A673 (cell line): ENCODE measurements around the gene TAF1. TPM values are rescaled to one million over a fixed set of nuclear protein-coding genes. Genes with fewer than 3 reads are reported as not detected.
"Not testable (repeated sequence)": the region's sequence is repeated elsewhere in the genome, so short reads cannot be mapped to it uniquely, and the experiment has no call there.

ENCODE experiments used
- BruUV-seq: library from RNA; stranded (reverse); fragments of 400-500 nt; replicated peaks from 2 replicates; lab custom pipeline; 2021; lab: Mats Ljungman, UMichigan
- CTCF ChIA-PET: fragments of 300-600 bp; sonication (Branson Sonifier 250); formaldehyde crosslinking; loops from one replicate; lab custom pipeline; 2022; ENCODE audit warnings: antibody characterized with exemption; lab: Charles Lee
- POLR2A ChIA-PET: fragments of 300-600 bp; sonication (Branson Sonifier 250); formaldehyde crosslinking; loops from one replicate; lab custom pipeline; 2022; ENCODE audit warnings: antibody characterized with exemption; ENCODE audit not compliant: low non-redundant PET; lab: Charles Lee
- DNase-seq: peaks from one replicate; pipeline ENCODE4 v3.0.0-alpha.2; 2015; ENCODE audit warnings: low spot score
- H3K27ac ChIP-seq: fragments of 200-600 bp; sonication (generic); 2 replicates; pipeline ENCODE4 v1.5.1; 2016; ENCODE audit warnings: mixed run types, low read depth, mild to moderate bottlenecking, mixed read lengths, antibody characterized with exemption, low read length; ENCODE audit not compliant: poor library complexity, severe bottlenecking
- H3K27me3 ChIP-seq: fragments of 200-600 bp; sonication (generic); replicated peaks from 2 replicates; pipeline ENCODE4 v1.6.1; 2017; ENCODE audit warnings: mixed run types, low read depth, mild to moderate bottlenecking, mixed read lengths, antibody characterized with exemption, low read length; ENCODE audit not compliant: insufficient read depth, poor library complexity
- H3K36me3 ChIP-seq: fragments of 200-600 bp; sonication (generic); 2 replicates; pipeline ENCODE4 v1.6.1; 2016; ENCODE audit warnings: mixed run types, mild to moderate bottlenecking, mixed read lengths, antibody characterized with exemption, low read length; ENCODE audit not compliant: insufficient read depth, poor library complexity, severe bottlenecking
- H3K4me1 ChIP-seq: fragments of 200-600 bp; sonication (generic); 2 replicates; pipeline ENCODE4 v1.6.1; 2017; ENCODE audit warnings: mixed run types, mild to moderate bottlenecking, mixed read lengths, antibody characterized with exemption, low read length; ENCODE audit not compliant: insufficient read depth, poor library complexity, severe bottlenecking
- H3K4me3 ChIP-seq: fragments of 200-600 bp; sonication (generic); 2 replicates; pipeline ENCODE4 v1.5.1; 2016; ENCODE audit warnings: low read depth, mixed run types, mild to moderate bottlenecking, mixed read lengths, low read length; ENCODE audit not compliant: poor library complexity, severe bottlenecking
- H3K9me3 ChIP-seq: fragments of 200-600 bp; sonication (generic); 2 replicates; pipeline ENCODE4 v1.6.1; 2016; ENCODE audit warnings: mixed run types, low read depth, mild to moderate bottlenecking, mixed read lengths, antibody characterized with exemption, low read length; ENCODE audit not compliant: poor library complexity, severe bottlenecking
- EZH2 ChIP-seq: fragments of 200-600 bp; sonication (generic); IDR thresholded peaks from 2 replicates; pipeline ENCODE4 v1.6.1; 2017; ENCODE audit warnings: borderline replicate concordance, low read depth, mild to moderate bottlenecking, mixed read lengths, antibody characterized with exemption, low read length; ENCODE audit not compliant: poor library complexity, severe bottlenecking
- intact Hi-C: fragments of 100-400 bp; cut with micrococcal nuclease; formaldehyde crosslinking; loops from one replicate; pipeline ENCODE4 v1.10.0; 2022; ENCODE audit not compliant: unreplicated experiment
- total RNA-seq: library from RNA; stranded (reverse); gene quantifications from 2 replicates; pipeline ENCODE4 v1.2.3, GENCODE V29; 2021
- TF ChIP-seq, protein P1 (sequence below): fragments of 300-800, 200-600 bp; sonication (generic); conservative IDR thresholded peaks from 2 replicates; pipeline ENCODE4 v1.5.1; 2017; ENCODE audit warnings: low read depth, mild to moderate bottlenecking, antibody characterized with exemption, low read length, moderate library complexity, mixed read lengths

TAF1 gene
- total RNA-seq, 1 experiment from 2014 or later = 30.3 TPM

DNA sequence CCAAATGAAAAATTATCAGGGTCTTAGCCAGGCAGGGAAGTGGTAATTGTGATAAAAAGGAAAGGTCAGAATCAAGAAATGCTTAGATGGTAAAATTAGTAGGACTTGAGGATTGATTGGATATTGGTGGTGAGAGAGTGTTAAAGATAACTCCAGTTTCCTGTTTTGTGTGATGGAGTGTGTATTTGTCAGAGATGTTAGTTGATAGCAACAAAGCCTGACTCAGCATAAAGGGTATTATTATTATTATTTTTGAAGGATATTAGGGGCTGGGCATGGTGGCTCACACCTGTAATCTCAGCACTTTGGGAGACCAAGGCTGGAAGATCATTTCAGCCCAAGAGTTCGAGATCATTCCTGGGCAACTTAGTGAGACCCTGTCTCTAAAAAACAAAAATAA lies 143.1 kb downstream of the TAF1 start:
- intact Hi-C loops = no loop called here
- TF ChIP-seq EZH2 = no peak
- TF ChIP-seq, protein P1, sequence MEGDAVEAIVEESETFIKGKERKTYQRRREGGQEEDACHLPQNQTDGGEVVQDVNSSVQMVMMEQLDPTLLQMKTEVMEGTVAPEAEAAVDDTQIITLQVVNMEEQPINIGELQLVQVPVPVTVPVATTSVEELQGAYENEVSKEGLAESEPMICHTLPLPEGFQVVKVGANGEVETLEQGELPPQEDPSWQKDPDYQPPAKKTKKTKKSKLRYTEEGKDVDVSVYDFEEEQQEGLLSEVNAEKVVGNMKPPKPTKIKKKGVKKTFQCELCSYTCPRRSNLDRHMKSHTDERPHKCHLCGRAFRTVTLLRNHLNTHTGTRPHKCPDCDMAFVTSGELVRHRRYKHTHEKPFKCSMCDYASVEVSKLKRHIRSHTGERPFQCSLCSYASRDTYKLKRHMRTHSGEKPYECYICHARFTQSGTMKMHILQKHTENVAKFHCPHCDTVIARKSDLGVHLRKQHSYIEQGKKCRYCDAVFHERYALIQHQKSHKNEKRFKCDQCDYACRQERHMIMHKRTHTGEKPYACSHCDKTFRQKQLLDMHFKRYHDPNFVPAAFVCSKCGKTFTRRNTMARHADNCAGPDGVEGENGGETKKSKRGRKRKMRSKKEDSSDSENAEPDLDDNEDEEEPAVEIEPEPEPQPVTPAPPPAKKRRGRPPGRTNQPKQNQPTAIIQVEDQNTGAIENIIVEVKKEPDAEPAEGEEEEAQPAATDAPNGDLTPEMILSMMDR = no peak
- H3K4me1 ChIP-seq = no peaks in the 10 kb centered on the region
- no TSS peak for BruUV-seq
- no peak overlapping the region for H3K27ac ChIP-seq
- DNase-seq = no peak
- no peak overlapping the region for H3K4me3 ChIP-seq
- no peaks in the 10 kb centered on the region for H3K9me3 ChIP-seq
- ChIA-PET POLR2A (no interaction called here), CTCF (no interaction called here)
- H3K27me3 ChIP-seq = no peaks in the 10 kb centered on the region
- H3K36me3 ChIP-seq = no peaks in the 10 kb centered on the region

DNA sequence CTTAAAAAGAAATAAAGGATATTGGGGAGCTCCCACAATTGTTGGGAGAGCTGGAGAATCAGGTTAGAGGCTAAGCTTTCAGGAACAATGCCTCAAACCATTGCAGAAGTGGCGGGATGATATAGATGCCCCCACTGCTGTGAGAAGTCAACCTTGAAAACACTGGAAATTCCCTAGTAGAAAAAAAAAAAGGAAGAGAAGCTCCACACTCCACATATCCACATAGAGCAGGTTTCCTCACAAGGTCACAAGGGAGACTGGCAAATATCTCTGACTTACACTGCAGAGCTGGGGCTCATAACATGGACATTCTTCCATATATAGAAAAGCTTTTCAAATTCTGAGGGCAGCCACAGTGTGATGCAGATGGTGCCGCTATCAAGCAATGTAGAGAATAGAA lies 144.0 kb downstream of the TAF1 start:
- ChIA-PET POLR2A (no interaction called here), CTCF (no interaction called here)
- no peaks in the 10 kb centered on the region for H3K4me1 ChIP-seq
- no peaks in the 10 kb centered on the region for H3K27me3 ChIP-seq
- no peaks in the 10 kb centered on the region for H3K9me3 ChIP-seq
- no peak overlapping the region for H3K27ac ChIP-seq
- no TSS peak for BruUV-seq
- no peak for DNase-seq
- H3K36me3 ChIP-seq = no peaks in the 10 kb centered on the region
- intact Hi-C loops = no loop called here
- no peak overlapping the region for H3K4me3 ChIP-seq
- TF ChIP-seq, protein P1 = no peak
- TF ChIP-seq EZH2 = no peak

DNA sequence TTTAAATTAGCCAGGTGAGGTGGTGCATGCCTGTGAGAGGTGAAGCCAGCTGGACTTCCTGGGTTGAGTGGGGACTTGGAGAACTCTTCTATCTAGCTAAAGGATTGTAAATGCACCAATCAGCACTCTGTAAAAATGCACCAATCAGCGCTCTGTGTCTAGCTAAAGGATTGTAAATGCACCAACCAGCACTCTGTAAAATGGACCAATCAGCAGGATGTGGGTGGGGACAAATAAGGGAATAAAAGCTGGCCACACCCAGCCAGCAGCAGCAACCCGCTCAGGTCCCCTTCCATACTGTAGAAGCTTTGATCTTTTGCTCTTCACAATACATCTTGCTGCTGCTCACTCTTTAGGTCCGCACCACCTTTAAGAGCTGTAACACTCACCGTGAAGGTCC lies 147.6 kb downstream of the TAF1 start:
- H3K27me3 ChIP-seq, BruUV-seq, H3K36me3 ChIP-seq, DNase-seq, H3K4me1 ChIP-seq, CTCF ChIA-PET, POLR2A ChIA-PET, intact Hi-C loops, H3K27ac ChIP-seq, H3K4me3 ChIP-seq, H3K9me3 ChIP-seq: not testable (repeated sequence)

DNA sequence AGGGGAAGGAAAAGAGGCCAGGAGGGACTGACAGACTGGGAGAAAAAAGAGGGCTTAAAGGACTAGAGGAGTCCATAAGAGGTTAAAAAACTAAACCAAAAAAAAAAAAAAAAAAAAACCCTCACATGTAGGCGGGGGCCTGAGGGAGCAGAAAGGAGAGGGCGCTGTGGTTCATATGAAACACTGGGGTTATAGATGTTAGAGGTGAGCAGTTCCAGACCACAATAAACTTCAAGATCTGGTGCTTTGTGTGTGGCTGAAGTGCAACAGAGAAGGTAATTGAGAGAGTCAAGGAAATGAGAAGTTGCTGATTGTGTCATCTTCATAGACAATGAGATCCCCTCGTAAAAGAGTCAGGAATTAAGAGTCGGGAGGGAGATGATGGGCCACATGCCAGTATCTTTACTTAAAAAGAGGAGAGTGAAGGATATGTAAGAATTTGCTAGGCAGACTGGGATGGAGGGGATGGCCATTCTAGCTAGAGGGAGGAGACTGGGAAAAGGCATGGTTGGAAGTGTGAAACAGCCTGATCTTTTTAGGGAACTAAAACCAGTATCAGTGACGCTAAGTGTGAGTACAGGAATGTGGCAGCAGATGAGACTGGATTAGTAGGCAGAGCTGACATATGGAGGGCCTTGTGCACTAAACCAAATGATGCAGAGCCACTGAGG lies 148.3 kb downstream of the TAF1 start:
- H3K4me1 ChIP-seq = no peaks in the 10 kb centered on the region
- intact Hi-C loops = no loop called here
- TF ChIP-seq, protein P1 = no peak
- no peak for TF ChIP-seq EZH2
- POLR2A ChIA-PET = no interaction called here
- peak; percentile 25 for DNase-seq
- no peak overlapping the region for H3K27ac ChIP-seq
- H3K4me3 ChIP-seq = no peak overlapping the region
- no peaks in the 10 kb centered on the region for H3K9me3 ChIP-seq
- BruUV-seq = no TSS peak
- H3K27me3 ChIP-seq = no peaks in the 10 kb centered on the region
- H3K36me3 ChIP-seq = no peaks in the 10 kb centered on the region
- CTCF ChIA-PET = no interaction called here
